Smooth muscle cell (in vitro differentiated cells): Measurements from ENCODE around the gene MROH2B. TPM values are rescaled to one million over a fixed set of nuclear protein-coding genes. Genes with fewer than 3 reads are reported as not detected.

Experiments
- DNase-seq: peaks from one replicate; lab custom pipeline; 2025; ENCODE audit not compliant: unreplicated experiment; lab: John Stamatoyannopoulos, UW
- H2AFZ ChIP-seq: fragments of 200-600 bp; sonication (generic); 2 replicates; pipeline ENCODE4 v1.6.0; 2016; ENCODE audit warnings: antibody characterized with exemption, low read depth, mild to moderate bottlenecking
- H3F3A ChIP-seq: fragments of 200-600 bp; sonication (generic); 2 replicates; pipeline ENCODE4 v1.6.0; 2017; ENCODE audit warnings: antibody characterized with exemption, low read depth
- H3K27ac ChIP-seq: fragments of 200-600 bp; sonication (generic); 2 replicates; pipeline ENCODE4 v1.5.1; 2016; ENCODE audit warnings: low read depth, mild to moderate bottlenecking
- H3K27me3 ChIP-seq: fragments of 200-600 bp; sonication (generic); 2 replicates; pipeline ENCODE4 v1.6.1; 2016; ENCODE audit warnings: low read depth, mild to moderate bottlenecking
- H3K36me3 ChIP-seq: fragments of 200-600 bp; sonication (generic); 2 replicates; pipeline ENCODE4 v1.5.1; 2016; ENCODE audit warnings: low read depth
- H3K4me1 ChIP-seq: fragments of 200-600 bp; sonication (generic); 2 replicates; pipeline ENCODE4 v1.5.1; 2016; ENCODE audit warnings: low read depth
- H3K4me2 ChIP-seq: fragments of 200-600 bp; sonication (generic); 2 replicates; pipeline ENCODE4 v1.6.0; 2016; ENCODE audit warnings: mild to moderate bottlenecking
- H3K4me3 ChIP-seq: fragments of 200-600 bp; sonication (generic); 2 replicates; pipeline ENCODE4 v1.5.1; 2016; ENCODE audit warnings: mild to moderate bottlenecking
- H3K79me2 ChIP-seq: fragments of 200-600 bp; sonication (generic); 2 replicates; pipeline ENCODE4 v1.6.0; 2016; ENCODE audit warnings: low read depth, mild to moderate bottlenecking
- H3K9ac ChIP-seq: fragments of 200-600 bp; sonication (generic); 2 replicates; pipeline ENCODE4 v1.6.0; 2016; ENCODE audit warnings: low read depth
- H3K9me3 ChIP-seq: fragments of 200-600 bp; sonication (generic); replicated peaks from 2 replicates; pipeline ENCODE4 v1.5.1; 2016; ENCODE audit warnings: low read depth
- H4K20me1 ChIP-seq: fragments of 200-600 bp; sonication (generic); 2 replicates; pipeline ENCODE4 v1.6.0; 2016; ENCODE audit warnings: low read depth
- WGBS: methylation state at CpG from one replicate; pipeline ENCODE4 v1.1.7; 2016; ENCODE audit warnings: low lambda C conversion rate; 5-methylcytosine and 5-hydroxymethylcytosine counted together
- polyA plus RNA-seq: library from polyadenylated mRNA; unstranded; fragments of >200 nt; fragmentation: Nextera tagmentation; extraction: Ambion mirVana; gene quantifications from 2 replicates; pipeline ENCODE4 v1.2.1, GENCODE V29; 2016
- total RNA-seq: library from RNA; depleted of rRNA; stranded (reverse); fragments of >200 nt; gene quantifications from 2 replicates; pipeline ENCODE4 v1.2.3, GENCODE V29; 2014
- TF ChIP-seq, protein P1 (sequence below): fragments of 200-600 bp; sonication (generic); IDR thresholded peaks from 2 replicates; pipeline ENCODE4 v1.5.1; 2017; ENCODE audit warnings: borderline replicate concordance, mild to moderate bottlenecking, antibody characterized with exemption; ENCODE audit not compliant: insufficient read depth, poor library complexity, severe bottlenecking

Gene MROH2B
- total and polyA plus RNA-seq, 2 experiments from 2014 or later, result not detected

DNA sequence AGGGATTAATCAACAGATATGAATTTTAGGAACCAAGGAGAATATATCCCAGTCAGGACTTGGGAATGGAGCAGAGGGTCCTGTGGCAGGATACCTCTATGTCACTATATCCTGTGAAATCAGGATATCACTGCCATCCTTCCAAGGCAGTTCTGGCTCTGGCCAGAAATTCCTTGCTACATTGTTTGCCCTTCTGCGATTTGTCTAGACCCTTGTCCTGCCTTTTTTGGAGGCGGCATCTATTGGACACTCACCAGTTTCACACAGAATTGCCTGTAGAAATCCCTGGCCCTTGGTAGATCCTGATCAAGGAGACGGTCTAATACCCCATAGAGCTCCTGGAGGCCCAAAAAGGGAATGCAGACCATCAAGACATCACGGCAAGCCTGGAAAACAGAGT, 71.2 kb downstream of the MROH2B start:
- WGBS, result 89% methylated on average over 4 of the region's 4 CpGs
- H3K36me3 ChIP-seq, result no peaks in the 10 kb centered on the region
- no peak overlapping the region for H3K4me2 ChIP-seq
- no peak overlapping the region for H3K9ac ChIP-seq
- no peak overlapping the region for H2AFZ ChIP-seq
- no peak overlapping the region for H3K27ac ChIP-seq
- H3K79me2 ChIP-seq, result no peaks in the 10 kb centered on the region
- no peaks in the 10 kb centered on the region for H3F3A ChIP-seq
- no peaks in the 10 kb centered on the region for H3K27me3 ChIP-seq
- no peaks in the 10 kb centered on the region for H3K4me1 ChIP-seq
- no peaks in the 10 kb centered on the region for H4K20me1 ChIP-seq
- H3K9me3 ChIP-seq, result no peaks in the 10 kb centered on the region
- H3K4me3 ChIP-seq, result no peak overlapping the region
- DNase-seq, result no peak
- TF ChIP-seq, protein P1, sequence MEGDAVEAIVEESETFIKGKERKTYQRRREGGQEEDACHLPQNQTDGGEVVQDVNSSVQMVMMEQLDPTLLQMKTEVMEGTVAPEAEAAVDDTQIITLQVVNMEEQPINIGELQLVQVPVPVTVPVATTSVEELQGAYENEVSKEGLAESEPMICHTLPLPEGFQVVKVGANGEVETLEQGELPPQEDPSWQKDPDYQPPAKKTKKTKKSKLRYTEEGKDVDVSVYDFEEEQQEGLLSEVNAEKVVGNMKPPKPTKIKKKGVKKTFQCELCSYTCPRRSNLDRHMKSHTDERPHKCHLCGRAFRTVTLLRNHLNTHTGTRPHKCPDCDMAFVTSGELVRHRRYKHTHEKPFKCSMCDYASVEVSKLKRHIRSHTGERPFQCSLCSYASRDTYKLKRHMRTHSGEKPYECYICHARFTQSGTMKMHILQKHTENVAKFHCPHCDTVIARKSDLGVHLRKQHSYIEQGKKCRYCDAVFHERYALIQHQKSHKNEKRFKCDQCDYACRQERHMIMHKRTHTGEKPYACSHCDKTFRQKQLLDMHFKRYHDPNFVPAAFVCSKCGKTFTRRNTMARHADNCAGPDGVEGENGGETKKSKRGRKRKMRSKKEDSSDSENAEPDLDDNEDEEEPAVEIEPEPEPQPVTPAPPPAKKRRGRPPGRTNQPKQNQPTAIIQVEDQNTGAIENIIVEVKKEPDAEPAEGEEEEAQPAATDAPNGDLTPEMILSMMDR, result no peak

DNA sequence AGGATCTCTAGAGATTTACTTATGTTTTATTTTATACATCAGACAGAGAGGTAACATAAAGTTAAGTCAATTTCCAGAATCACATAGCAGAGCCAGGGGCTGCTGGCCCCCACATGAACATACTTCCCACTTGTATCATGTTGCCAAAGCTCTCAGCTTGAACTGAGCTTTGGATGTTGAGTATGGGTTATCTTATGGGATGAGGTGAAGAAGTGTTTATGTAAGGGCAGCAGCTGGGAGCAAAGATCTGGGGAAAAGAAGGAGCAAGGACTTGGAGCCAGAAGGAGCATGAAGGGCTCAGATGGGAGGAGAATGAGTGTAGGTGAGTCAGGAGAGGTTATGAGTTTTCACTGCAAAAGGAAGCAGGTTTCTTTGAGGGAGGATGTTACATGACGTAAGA, 72.0 kb downstream of the MROH2B start:
- DNase-seq, result no peak
- 90% methylated on average over 1 of the region's 1 CpG for WGBS

DNA sequence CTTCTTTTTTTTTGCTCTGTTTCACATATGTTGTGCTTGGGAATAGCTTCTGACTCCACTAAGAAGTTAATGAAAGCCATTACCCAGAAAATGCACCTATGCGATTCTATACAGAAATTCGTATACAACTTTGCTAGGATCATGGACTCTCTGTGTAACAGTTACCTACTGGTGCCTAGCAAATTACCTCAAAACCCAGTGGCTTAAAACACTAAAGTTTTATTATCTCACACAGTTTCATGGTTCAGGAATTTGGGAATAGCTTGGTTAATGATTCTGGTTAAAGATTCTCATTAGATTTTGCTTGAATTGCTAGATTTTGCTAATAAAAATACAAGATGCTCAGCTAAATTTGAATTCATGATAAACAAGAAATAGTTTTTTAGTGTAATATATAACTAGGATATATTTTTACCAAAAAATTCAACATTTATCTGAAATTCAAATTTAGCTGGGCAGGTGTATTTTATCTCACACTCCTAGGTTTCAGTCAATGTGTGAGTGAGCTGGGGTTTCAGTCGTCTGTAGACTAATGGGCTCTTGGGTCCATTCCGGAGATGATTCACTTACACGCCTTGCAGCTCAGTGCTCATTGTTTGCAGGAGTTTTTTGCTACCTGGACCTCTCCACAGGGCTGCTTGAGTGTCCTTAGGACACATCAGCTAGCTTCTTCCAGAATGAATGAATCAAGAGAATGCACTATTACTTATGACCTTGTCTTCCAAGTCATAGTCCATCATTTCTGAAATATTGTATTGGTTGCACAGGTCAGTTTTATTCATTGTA, 75.1 kb downstream of the MROH2B start:
- no peak overlapping the region for H3K27ac ChIP-seq
- TF ChIP-seq, protein P1, result no peak
- no peaks in the 10 kb centered on the region for H4K20me1 ChIP-seq
- H3F3A ChIP-seq, result peaks cover 2% of the 10 kb centered on the region
- H3K79me2 ChIP-seq, result no peaks in the 10 kb centered on the region
- no peaks in the 10 kb centered on the region for H3K9me3 ChIP-seq
- no peaks in the 10 kb centered on the region for H3K4me1 ChIP-seq
- H3K4me3 ChIP-seq, result no peak overlapping the region
- 84% methylated on average over 5 of the region's 5 CpGs for WGBS
- H3K36me3 ChIP-seq, result no peaks in the 10 kb centered on the region
- no peak for DNase-seq
- no peak overlapping the region for H3K9ac ChIP-seq
- no peak overlapping the region for H2AFZ ChIP-seq
- no peak overlapping the region for H3K4me2 ChIP-seq
- no peaks in the 10 kb centered on the region for H3K27me3 ChIP-seq

More for the DNA sequence above, 72.0 kb downstream of the MROH2B start:
- H3K79me2 ChIP-seq, result no peaks in the 10 kb centered on the region
- TF ChIP-seq, protein P1, result no peak
- H3K4me1 ChIP-seq, result no peaks in the 10 kb centered on the region
- H3K9ac ChIP-seq, result no peak overlapping the region
- no peaks in the 10 kb centered on the region for H3K36me3 ChIP-seq
- H2AFZ ChIP-seq, result no peak overlapping the region
- H3K9me3 ChIP-seq, result no peaks in the 10 kb centered on the region
- H3K27me3 ChIP-seq, result no peaks in the 10 kb centered on the region
- no peak overlapping the region for H3K27ac ChIP-seq
- H3K4me3 ChIP-seq, result no peak overlapping the region
- H4K20me1 ChIP-seq, result no peaks in the 10 kb centered on the region
- no peak overlapping the region for H3K4me2 ChIP-seq
- no peaks in the 10 kb centered on the region for H3F3A ChIP-seq
